ENCODE results near the gene CSHL1. TPM values are rescaled to one million over a fixed set of nuclear protein-coding genes. Genes with fewer than 3 reads are reported as not detected.

CSHL1 gene
- polyA plus RNA-seq, 1 donor from 2014 or later, result not detected

DNA sequence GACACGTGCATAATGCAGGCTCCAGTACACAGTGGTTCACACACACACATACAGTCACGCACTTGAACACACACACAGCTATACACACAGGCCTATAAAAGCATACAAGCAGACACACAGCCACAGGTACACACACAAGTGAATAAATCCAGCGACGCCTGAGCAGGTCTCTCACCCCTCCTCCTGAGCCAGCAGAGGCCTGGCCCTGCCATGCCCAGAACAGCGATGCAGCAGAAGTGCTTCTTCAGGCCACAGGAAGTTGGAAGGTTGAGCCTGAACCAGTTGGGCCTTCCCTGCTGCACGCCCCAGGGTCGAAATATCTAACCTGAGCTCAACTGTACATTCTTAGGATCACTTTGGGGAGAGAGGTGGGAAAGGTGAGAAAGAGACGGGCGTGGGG lies 28.3 kb upstream of the CSHL1 start:
- Histone ChIP-seq H3K4me2 (ENCODE audit: low read length) (no peak overlapping the region), H3K9ac (ENCODE audit: low read length) (no peak overlapping the region), H3K4me3 (ENCODE audit: low read length) (no peak overlapping the region), H3K79me2 (replicated peaks; ENCODE audit: insufficient read depth, low read length) (no peaks in the 10 kb centered on the region), H3K27ac (ENCODE audit: low read length) (no peak overlapping the region), H3F3A (ENCODE audit: insufficient read depth, low read length, poor library complexity, severe bottlenecking) (no peaks in the 10 kb centered on the region), H2AFZ (ENCODE audit: low read depth, low read length) (no peak overlapping the region), H3K36me3 (ENCODE audit: insufficient read depth, low read length) (no peaks in the 10 kb centered on the region), H4K20me1 (ENCODE audit: insufficient read depth) (no peaks in the 10 kb centered on the region), H3K27me3 (ENCODE audit: insufficient read depth, low read depth, low read length) (no peaks in the 10 kb centered on the region), H3K9me3 (ENCODE audit: low read length) (peaks cover 3% of the 10 kb centered on the region), H3K9me2 (ENCODE audit: insufficient read depth, low read length) (no peaks in the 10 kb centered on the region)
- no peak for TF ChIP-seq SMC3 (conservative IDR thresholded peaks at IDR 0.05; ENCODE audit: poor library complexity)
- no peak for TF ChIP-seq EP300 (conservative IDR thresholded peaks at IDR 0.05; ENCODE audit: poor library complexity, severe bottlenecking)
- no peak for TF ChIP-seq RAD21 (conservative IDR thresholded peaks at IDR 0.05)
- no peak for TF ChIP-seq MXI1 (conservative IDR thresholded peaks at IDR 0.05; ENCODE audit: poor library complexity, severe bottlenecking)
- TF ChIP-seq, protein P1, sequence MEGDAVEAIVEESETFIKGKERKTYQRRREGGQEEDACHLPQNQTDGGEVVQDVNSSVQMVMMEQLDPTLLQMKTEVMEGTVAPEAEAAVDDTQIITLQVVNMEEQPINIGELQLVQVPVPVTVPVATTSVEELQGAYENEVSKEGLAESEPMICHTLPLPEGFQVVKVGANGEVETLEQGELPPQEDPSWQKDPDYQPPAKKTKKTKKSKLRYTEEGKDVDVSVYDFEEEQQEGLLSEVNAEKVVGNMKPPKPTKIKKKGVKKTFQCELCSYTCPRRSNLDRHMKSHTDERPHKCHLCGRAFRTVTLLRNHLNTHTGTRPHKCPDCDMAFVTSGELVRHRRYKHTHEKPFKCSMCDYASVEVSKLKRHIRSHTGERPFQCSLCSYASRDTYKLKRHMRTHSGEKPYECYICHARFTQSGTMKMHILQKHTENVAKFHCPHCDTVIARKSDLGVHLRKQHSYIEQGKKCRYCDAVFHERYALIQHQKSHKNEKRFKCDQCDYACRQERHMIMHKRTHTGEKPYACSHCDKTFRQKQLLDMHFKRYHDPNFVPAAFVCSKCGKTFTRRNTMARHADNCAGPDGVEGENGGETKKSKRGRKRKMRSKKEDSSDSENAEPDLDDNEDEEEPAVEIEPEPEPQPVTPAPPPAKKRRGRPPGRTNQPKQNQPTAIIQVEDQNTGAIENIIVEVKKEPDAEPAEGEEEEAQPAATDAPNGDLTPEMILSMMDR (IDR thresholded peaks at IDR 0.05; ENCODE audit: poor library complexity, severe bottlenecking), result no peak

DNA sequence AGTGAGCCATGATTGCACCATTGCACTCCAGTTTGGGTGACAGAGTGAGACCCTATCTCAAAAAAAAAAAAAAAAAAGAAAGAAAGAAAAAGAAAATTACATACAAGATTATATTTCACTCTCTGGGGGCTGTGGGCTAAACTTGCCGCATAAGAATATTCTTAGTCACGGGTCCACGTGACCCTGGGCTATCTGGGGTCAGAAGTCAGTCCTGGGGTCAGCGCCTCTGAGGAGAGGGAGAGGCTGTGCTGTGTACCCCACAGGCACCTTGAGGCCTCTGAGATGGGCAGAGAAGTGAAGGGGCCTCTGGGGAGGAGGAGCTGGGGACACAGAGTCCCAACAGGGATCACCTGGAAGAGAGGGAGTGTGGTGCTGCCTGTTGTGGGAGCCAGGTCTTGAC lies 26.9 kb upstream of the CSHL1 start:
- H4K20me1 ChIP-seq (ENCODE audit: insufficient read depth), result no peaks in the 10 kb centered on the region
- no peaks in the 10 kb centered on the region for H3F3A ChIP-seq (ENCODE audit: insufficient read depth, low read length, poor library complexity, severe bottlenecking)
- H2AFZ ChIP-seq (ENCODE audit: low read depth, low read length), result no peak overlapping the region
- H3K9me3 ChIP-seq (ENCODE audit: low read length), result peaks cover 3% of the 10 kb centered on the region
- H3K9me2 ChIP-seq (ENCODE audit: insufficient read depth, low read length), result no peaks in the 10 kb centered on the region
- H3K9ac ChIP-seq (ENCODE audit: low read length), result no peak overlapping the region
- no peak overlapping the region for H3K27ac ChIP-seq (ENCODE audit: low read length)
- H3K27me3 ChIP-seq (ENCODE audit: insufficient read depth, low read depth, low read length), result no peaks in the 10 kb centered on the region
- TF ChIP-seq MXI1 (conservative IDR thresholded peaks at IDR 0.05; ENCODE audit: poor library complexity, severe bottlenecking), result no peak
- H3K79me2 ChIP-seq (replicated peaks; ENCODE audit: insufficient read depth, low read length), result no peaks in the 10 kb centered on the region
- no peak overlapping the region for H3K4me2 ChIP-seq (ENCODE audit: low read length)
- no peak overlapping the region for H3K4me3 ChIP-seq (ENCODE audit: low read length)
- H3K36me3 ChIP-seq (ENCODE audit: insufficient read depth, low read length), result no peaks in the 10 kb centered on the region

DNA sequence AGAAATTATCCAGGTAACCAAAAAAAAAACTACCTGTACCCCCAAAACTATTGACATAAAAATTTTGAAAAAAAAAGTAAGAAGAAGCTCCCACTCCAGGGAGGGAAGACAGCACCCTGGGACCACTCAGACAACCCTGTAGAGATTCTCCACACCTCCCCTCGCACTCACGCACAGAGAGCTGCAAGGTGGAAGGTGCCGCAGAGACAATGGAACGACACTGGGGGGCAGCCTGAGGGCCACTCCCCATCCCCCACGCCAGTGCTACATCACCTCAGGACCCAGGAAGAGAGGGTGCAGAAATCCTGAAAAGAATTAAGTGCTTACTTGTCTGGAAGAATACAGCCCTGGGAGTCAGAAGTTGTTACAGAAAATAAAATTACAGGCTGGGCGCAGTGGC lies 26.3 kb upstream of the CSHL1 start:
- no peak overlapping the region for H3K4me3 ChIP-seq (ENCODE audit: low read length)
- peaks cover 3% of the 10 kb centered on the region for H3K9me3 ChIP-seq (ENCODE audit: low read length)
- H3K36me3 ChIP-seq (ENCODE audit: insufficient read depth, low read length), result no peaks in the 10 kb centered on the region
- no peak overlapping the region for H3K9ac ChIP-seq (ENCODE audit: low read length)
- TF ChIP-seq SMC3 (conservative IDR thresholded peaks at IDR 0.05; ENCODE audit: poor library complexity) (no peak), MXI1 (conservative IDR thresholded peaks at IDR 0.05; ENCODE audit: poor library complexity, severe bottlenecking) (no peak), POLR2AphosphoS5 (IDR thresholded peaks at IDR 0.05) (no peak), EZH2 (IDR thresholded peaks at IDR 0.05; ENCODE audit: borderline replicate concordance, insufficient read depth, low read length, poor library complexity, severe bottlenecking) (no peak)
- TF ChIP-seq, protein P2, sequence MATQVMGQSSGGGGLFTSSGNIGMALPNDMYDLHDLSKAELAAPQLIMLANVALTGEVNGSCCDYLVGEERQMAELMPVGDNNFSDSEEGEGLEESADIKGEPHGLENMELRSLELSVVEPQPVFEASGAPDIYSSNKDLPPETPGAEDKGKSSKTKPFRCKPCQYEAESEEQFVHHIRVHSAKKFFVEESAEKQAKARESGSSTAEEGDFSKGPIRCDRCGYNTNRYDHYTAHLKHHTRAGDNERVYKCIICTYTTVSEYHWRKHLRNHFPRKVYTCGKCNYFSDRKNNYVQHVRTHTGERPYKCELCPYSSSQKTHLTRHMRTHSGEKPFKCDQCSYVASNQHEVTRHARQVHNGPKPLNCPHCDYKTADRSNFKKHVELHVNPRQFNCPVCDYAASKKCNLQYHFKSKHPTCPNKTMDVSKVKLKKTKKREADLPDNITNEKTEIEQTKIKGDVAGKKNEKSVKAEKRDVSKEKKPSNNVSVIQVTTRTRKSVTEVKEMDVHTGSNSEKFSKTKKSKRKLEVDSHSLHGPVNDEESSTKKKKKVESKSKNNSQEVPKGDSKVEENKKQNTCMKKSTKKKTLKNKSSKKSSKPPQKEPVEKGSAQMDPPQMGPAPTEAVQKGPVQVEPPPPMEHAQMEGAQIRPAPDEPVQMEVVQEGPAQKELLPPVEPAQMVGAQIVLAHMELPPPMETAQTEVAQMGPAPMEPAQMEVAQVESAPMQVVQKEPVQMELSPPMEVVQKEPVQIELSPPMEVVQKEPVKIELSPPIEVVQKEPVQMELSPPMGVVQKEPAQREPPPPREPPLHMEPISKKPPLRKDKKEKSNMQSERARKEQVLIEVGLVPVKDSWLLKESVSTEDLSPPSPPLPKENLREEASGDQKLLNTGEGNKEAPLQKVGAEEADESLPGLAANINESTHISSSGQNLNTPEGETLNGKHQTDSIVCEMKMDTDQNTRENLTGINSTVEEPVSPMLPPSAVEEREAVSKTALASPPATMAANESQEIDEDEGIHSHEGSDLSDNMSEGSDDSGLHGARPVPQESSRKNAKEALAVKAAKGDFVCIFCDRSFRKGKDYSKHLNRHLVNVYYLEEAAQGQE (IDR thresholded peaks at IDR 0.05; ENCODE audit: borderline replicate concordance), result no peak
- H2AFZ ChIP-seq (ENCODE audit: low read depth, low read length), result no peak overlapping the region
- no peaks in the 10 kb centered on the region for H3K79me2 ChIP-seq (replicated peaks; ENCODE audit: insufficient read depth, low read length)
- H3K27me3 ChIP-seq (ENCODE audit: insufficient read depth, low read depth, low read length), result no peaks in the 10 kb centered on the region
- H4K20me1 ChIP-seq (ENCODE audit: insufficient read depth), result no peaks in the 10 kb centered on the region
- H3F3A ChIP-seq (ENCODE audit: insufficient read depth, low read length, poor library complexity, severe bottlenecking), result no peaks in the 10 kb centered on the region
- no peak overlapping the region for H3K4me2 ChIP-seq (ENCODE audit: low read length)
- H3K9me2 ChIP-seq (ENCODE audit: insufficient read depth, low read length), result no peaks in the 10 kb centered on the region
- no peak overlapping the region for H3K27ac ChIP-seq (ENCODE audit: low read length)
